ENCODE results near the gene GALK1.

Gene GALK1

GRCh38 chr17:75724016-75725003 is 40.7 kb downstream of the GALK1 start:
- no peak for DNase-seq (ENCODE audit: low read depth)

- no peak for DNase-seq (ENCODE audit: low read depth)
Measured at GRCh38 chr17:75723171-75723930, 41.6 kb downstream of the GALK1 start.

GRCh38 chr17:75722542-75723095 is 42.4 kb downstream of the GALK1 start:
- no peak for DNase-seq (ENCODE audit: low read depth)

- DNase-seq (ENCODE audit: low read depth) = no peak
Measured at GRCh38 chr17:75722076-75722475, 42.9 kb downstream of the GALK1 start.

- DNase-seq (ENCODE audit: low read depth) = no peak
Measured at GRCh38 chr17:75721463-75722011, 43.5 kb downstream of the GALK1 start.

- DNase-seq (ENCODE audit: low read depth) = no peak
Measured at GRCh38 chr17:75720656-75721462, 44.1 kb downstream of the GALK1 start, which contains the start of gene ITGB4. TSS of gene ITGB4 (plus strand) at chr17:75721459. CDS start at chr17:75724704, 3,245 bp downstream.

- DNase-seq (ENCODE audit: low read depth) = no peak
Measured at GRCh38 chr17:75719732-75720131, 45.3 kb downstream of the GALK1 start.

GRCh38 chr17:75712446-75712845 is 52.5 kb downstream of the GALK1 start:
- no peak for DNase-seq (ENCODE audit: low read depth)

All from GM04504 (cell line).